Hematopoietic multipotent progenitor cell (in vitro differentiated cells): ENCODE results near the gene CRYL1. TPM values are rescaled to one million over a fixed set of nuclear protein-coding genes. Genes with fewer than 3 reads are reported as not detected.

Source experiments
- DNase-seq, 3 donors: peaks; one replicate each; pipeline ENCODE4 v3.0.0-alpha.2; 2011 to 2015; ENCODE audit warnings: low read depth in 2 of 3, low spot score in 2 of 3
- total RNA-seq: library from RNA; depleted of rRNA; stranded (reverse); fragments of >200 nt; gene quantifications from one replicate; pipeline ENCODE4 v1.2.3, GENCODE V29; 2012

Gene CRYL1
- total RNA-seq, 1 donor: 31.8 TPM

DNA sequence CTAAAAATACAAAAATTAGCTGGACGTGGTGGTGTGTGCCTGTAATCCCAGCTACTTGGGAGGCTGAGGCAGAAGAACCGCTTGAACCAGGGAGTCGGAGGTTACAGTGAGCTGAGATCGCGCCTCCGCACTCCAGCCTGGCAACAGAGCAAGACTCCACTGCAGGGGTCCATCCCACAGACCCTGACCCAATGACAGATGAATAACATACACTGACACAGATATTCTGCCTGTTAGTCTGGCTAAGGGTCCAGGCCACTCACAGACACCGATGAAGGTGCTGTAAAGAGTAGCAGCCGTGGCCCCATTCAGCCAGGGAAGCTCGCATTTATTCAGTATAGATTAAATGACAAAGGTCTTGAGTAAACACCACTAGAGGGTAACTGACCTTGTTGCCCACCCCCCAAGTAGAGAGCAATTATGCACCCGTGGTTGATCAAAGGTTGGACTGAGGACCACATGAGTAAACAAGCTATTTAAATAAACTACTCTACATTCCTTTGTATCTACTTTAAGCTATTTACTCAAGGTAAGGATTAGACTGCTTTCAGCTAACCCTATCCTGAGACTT, 8.5 kb upstream of the CRYL1 start:
- no peak for DNase-seq

DNA sequence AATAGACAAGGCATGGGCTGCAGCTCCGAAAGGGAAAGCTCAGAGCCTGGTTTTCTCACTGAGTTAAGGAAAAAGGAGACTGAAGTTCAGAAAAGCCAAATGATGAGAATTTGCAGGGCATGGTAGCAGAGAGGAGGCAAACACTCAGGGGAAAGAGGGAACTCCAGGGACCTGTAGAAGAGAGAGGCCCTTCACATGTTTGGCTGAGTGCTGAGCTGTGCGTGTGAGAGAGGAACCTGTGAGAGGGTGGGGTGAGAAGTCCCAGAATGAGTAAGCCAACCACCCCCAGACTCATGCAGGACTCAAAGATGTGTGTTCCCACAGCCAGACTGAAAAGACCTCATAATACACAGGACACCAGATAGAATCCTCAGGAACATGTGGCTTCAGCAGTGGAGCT, 2.8 kb upstream of the CRYL1 start:
- DNase-seq: no peak

DNA sequence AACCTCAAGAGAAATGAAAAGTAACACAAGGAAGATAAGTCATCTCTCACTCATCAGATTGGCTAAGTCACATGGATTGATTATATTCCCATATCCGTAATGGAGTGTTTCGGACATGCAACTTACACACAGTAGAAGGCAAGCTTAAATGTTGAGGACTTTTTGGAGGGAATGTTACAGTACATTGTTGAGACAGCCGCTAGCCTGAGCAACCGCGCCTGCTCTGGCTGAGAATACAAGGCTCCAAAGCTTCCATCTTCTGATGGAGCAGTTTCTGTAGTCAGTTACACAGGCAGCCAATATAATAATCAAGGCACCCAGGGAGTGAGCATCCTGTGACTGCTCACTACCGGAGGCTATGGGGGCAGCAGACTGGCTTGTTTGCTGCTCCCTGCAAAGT, 1.0 kb upstream of the CRYL1 start:
- DNase-seq: no peak

DNA sequence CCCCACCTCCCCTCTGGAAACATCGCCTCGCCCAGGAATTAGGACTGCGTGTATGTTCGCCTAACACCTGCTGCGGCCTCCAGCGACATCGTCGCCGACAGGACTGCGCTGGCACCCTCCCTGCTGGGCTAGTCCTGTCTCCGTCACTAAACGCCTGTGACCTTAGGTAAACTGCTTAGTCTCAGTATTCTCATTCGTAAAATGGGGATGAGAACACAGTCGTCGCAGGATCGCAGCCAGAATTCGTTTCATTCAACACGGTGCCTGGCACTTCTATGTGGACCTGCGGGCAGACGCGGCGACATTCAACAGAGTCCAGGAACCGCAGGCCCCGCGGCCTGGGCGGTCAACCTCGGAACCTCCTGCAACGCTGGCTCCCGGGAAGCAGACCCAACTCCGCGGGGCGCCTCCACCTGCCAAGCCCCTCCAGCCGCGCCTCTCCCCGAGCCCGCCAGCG, 485 bp downstream of the CRYL1 start:
- peak in 1 of 3 donors; percentile 39 for DNase-seq

DNA sequence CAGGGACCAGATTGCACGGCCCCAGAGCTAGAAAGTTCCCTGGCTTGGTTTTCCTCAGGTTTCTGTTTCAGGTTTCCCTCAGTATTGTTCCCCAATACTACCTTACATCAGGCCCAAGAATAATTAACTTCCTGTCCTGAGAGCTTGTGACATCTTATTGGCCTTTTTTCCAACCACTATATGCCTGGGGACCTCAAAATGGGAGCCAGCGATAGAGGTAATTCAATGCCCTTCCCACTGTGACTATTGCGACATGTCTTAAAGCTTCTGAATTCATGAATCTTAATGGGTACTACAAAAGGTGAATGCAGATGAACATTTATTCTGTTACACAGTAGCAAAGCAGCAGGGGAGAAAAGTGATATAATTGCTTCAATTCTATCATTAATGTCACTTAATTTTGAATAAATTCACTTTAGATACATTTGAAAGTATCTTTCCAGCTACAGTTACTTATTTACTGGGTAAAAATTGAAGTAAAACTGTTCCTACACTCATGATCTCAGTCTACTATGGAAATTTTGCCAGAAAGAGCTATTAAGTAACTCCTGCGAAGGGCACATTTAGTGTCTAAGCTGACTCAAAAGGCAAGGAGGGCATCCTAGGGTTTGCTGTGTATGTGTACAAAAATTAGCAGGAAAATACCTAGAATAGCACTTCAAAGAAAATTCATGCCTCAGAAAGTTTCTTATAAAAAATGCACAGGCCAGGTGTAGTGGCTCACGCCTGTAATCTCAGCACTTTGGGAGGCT, 4.1 kb downstream of the CRYL1 start:
- DNase-seq: no peak

DNA sequence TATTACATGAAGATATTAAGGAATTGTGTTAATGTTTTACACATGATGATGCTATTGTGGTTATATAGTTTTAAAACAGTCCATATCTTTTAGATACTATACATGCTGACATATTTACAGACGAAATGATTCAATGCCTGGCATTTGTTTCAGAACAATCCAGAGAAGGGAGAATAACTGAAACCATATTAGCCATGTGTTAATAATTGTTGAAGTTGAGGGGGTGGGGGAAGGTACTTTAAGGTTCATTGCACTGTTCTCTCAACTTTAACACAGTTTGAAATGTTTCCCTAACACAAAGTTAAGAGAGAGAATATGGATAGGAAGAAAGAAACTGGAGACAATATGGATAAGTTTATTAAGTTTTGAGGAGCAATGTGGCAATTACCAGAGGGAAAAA, 5.8 kb downstream of the CRYL1 start:
- DNase-seq: no peak

DNA sequence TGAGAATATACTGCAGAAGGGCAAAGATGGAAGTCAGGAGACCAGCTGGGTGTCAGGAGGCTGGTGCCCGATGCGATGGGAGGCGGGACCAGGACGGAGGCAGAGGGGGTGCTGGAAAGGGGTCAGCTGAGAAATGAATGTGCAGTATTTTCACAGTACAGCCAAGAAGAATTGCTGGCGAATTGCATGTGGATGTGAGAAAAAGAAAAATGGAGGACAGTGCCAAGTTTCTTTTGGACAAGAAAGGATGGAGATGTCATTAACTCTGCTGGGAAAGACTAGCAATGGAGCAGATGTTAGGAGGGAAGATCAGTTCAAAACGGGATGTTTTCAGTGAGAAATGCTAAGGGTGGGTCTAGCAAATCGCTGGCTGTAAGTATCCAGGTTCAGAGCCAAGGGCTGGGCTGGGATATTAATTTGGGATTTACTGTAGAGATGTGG, 7.0 kb downstream of the CRYL1 start:
- no peak for DNase-seq

DNA sequence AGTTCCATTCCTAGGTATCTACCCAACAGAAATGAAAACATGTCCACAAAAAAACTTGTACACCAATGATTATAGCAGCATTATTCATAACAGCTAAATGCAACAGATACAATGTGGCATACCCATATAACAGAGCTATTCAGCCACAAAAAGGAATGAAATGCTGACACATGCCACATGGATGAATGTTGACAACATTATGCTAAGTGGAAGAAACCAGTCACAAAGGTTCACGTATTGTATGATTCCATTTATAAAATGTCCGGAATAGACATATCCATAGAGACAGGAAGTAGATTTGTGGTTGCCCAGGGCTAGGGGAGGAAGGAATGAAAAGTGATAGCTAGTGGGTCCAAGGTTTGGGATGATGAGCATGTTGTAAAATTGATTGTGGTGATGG, 10.8 kb downstream of the CRYL1 start:
- peak in 1 of 3 donors; percentile 29 for DNase-seq

DNA sequence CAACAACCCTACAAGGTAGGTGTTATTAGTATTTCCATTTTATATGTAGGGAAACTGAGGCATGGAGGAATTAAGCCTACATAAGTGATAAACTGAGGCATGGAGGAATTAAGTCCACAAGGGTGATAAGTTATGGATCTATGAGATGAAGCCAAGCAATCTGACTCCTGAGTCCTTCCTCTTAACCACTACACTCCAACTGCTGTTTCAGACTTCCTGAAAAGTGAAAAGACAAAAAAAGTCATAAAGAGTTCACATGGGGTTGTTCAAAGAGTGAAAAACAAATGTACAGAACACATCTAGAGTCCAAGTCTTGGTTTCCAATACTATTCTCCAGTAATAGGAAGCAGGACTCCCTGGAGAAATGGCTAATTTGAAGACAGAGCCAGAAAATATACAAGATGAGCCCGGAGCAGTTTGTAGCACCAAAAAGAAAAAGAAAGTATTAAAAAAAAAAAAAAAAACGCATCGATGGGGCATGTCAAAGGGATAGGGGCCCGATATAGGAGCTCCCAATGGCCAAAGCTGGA, 12.1 kb downstream of the CRYL1 start:
- peak in 1 of 3 donors; percentile 47 for DNase-seq

DNA sequence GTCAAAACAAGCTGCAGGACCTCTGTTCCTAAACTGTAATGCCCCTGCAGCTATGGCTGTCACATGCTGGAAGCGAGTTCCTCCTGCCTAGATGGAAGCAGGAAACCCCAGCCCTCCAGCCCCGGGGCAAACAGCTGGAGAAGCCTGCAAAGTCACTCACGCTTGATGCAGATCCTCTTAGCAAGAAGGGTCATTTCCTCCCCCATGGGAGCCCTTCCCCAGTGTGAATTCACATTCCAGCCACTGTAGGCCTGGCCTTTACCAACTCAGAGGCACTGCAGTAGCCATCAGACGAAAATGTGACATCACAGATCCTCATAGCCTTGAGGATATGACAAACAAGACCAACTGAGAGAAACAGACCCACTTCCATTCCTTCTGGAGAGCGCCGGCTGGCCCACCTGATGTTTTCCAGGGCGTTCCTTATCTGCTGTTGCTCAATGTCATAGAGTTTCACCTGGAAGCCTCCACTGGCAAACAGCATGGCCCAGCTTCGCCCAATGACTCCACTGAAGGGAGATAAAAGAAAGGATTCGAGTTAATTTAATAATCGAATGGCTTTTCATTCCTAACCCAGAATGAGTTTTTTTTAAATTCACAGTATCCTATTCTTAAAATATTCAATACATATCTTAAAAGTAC, 13.5 kb downstream of the CRYL1 start:
- DNase-seq: no peak

DNA sequence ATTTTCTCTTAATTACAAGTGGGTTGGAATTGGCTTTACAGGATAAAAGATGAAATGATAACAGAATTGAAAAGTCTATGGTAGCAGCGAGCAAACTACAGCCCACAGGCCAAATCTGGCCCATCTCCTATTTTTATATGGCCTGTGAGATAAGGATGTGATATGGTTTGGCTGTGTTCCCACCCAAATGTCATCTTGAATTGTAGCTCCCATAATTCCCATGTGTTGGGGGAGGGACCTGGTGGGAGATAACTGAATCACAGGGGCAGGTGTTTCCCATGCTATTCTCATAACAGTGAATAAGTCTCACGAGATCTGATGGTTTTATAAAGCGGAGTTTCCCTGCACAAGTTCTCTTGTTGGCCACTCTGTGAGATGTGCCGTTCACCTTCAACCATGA, 19.0 kb downstream of the CRYL1 start:
- peak in 2 of 3 donors; percentile 19 to 45 for DNase-seq

DNA sequence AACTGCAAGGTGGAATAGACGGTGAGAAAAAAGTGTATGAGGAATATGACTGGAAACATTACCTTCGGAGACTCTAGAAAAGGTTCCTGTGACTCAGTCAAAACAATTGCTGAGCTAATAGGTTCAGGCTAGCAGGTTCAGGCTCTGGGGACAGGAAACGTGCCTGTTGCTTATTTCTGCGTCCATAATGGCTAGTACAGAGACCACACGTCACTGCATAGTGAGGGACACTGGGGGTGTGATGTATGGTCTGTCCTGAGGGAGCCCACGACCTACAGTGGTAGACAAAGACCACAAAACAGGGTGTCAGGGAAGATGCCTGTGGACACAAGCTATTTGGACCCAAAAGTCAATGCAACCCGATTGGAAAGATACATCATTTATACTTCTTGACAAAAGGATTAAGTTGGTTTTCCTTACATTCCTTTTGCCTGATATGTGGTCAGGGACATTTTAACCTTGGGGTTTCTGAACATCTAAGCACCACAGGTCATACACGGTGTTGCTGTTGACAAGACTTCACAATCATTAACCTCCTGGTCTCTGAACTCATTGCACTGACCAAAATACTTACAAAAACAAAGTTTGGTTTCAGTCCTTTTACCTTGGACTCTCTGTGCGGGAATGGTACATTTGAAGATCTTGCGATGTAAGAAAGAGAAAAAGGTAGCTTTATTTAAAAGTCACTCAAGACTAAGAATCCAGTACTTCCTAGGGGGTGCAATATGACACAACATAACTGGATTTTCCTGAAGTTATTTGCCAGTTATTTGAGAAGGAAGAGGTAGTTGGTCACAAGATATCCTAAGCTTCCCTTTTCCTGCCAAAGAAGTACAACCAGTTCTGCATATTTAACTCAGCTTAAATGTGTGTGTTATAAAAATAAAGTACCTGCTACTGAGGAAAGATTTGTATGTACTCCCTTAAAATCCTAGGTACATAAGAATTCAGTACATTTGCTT, 20.0 kb downstream of the CRYL1 start:
- no peak for DNase-seq

DNA sequence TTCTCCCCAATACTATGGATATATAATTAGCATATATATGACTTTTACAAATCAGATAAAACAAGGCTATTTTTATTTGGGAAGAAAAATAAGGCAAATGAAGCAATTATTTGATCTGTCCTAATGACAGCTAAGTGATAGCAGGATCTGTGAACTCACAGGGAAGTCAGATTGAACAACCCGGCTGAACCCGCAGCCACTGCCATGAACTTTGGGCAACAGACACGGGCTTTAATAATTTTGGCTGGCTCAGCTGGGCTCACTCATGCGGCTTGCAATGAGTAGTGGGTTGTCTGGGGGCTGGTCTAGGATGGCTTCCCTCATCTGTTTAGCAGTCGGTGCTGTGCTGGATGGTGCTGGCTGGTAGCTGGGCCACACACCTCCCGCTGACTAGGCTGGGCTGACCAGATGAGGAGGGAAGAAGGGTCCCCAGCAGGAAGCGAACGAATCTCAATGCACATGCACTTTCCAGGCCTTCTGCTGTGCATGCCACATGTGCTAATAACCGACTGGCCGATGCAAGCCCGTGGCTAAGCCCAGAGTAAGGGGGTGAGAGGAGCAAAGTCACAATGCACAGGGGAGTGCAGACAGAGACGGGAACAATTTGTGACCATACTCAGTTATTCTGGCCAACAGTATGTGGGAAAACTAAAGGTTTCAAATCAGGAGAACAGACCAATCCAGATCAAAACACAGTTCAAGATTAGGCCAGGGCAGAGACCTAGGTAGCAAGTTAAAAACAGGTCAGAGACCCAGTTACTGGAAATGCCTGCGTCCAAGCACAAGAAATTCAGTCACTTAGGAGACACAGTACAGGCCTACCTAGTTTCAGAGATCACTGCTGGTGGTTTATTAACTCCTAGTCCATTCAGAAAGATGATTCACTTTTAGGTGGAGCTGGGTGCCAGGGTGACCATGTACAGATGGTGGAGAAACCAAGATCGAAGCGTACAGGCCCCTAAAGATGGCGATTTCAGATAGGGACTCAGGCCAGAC, 22.3 kb downstream of the CRYL1 start:
- no peak for DNase-seq

DNA sequence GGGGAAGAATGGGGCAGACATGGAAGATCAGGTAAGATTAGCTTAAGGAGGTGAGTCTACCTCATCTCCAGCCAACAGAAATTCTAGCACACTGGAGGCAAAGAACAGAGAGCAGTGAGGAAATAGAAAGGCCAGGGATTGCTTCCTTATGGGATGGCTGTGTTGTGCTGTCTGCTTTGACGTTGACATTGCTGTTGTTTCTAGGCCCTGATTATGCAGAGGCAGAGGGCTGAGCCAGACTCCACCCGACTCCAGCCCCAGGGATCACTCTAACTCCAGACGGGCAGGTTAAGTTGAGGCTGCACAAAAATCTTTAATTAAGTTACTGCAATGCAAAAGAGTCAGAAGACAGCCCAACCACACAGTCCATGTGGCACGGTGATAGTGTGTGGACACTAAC, 24.1 kb downstream of the CRYL1 start:
- no peak for DNase-seq

DNA sequence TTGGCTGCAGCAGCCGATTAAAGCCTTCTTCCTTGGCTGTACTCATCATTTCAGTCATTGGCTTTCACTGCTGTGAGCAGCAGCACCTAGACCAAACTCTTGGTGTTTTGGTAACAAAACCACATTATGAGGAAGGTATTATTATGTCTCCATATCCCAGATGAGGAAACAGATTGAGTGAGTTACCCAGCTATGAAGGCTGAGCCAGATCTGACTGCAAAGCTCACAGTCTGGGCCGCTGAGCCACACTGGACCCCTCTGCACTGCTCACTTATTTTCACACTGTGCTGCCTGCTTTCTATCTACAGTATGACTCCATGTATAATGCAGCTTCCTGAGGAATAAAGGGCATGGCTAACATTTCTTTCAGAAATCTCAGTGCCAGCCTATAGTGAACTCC, 24.5 kb downstream of the CRYL1 start:
- DNase-seq: no peak

DNA sequence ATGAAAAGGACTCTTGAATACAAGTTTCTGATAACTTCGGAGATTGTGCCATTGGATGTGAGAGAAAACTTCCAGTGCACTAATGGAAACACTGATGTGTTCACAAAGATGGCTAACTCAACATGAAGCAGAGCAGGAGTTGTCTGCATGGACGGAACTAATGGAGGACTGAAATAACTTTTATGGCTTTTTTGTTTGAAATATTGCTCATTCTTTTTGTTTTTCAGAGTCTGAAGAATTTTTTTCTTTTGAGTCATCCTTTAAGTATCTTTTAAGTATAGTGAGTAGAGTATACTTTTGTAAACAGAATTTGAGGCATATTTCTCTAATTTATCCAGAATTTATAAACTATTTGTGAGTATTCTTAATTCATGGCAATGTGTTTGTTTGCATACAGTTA, 25.7 kb downstream of the CRYL1 start:
- no peak for DNase-seq

DNA sequence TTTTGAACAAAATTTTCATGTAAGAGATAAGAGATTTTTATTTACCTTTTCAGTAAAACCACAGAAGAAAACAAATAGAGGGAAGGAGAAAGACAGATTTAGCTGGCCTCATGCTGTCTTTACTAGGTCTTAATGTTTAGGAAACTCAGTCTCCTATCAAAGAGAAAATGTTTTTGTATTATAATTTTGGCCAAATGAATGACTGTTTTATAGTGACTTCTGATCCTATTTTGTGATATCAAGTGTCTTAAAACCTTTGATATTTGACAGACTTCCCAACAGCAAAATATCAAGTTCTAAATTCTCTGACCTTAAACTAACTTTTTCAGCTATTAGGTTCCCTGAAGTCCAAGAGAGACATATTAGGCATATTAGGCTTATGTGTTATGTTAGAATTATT, 27.0 kb downstream of the CRYL1 start:
- no peak for DNase-seq

DNA sequence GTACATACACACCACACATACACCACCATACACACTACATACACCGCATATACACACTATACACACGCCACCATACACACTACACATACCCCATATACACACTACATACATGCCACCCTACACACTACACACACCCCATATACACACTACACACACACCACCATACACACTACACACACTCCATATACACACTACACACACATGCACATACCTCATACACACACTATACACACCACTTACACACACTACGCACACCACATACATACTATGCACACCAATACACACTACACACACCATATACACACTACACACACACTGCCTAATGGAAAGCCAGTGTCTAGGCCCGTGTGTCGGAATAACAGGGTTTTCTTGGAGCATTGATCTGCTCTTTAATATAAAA, 27.5 kb downstream of the CRYL1 start:
- DNase-seq: no peak

DNA sequence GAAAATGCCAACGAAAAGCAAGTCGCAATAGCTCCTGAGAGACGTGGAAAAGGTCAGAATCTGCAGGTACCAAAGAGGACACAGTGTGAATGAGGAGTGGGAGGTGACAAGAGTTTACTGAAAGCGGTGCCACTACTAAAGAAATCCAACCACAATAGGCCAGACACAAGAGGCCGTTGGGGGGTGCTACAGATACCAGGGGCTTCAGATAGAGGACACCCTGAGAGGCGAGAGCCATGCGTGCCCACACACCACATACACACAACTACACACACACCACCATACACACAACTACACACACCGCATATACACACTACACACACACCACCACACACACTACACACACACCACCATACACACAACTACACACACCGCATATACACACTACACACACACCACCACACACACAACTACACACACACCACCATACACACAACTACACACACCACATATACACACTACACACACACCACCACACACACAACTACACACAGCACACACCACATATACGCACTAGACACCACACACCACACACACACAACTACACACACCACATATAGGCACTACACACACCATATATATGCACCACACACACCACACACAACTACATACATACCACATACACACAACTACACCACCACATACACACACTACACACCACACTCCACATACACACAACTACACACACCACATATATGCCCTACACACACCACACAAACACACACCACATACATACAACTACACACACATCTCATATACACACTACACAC, 28.5 kb downstream of the CRYL1 start:
- no peak for DNase-seq
